COR-L47 (cell line): ENCODE data around the gene FAM151B.
"Not testable (repeated sequence)": the region's sequence is repeated elsewhere in the genome, so short reads cannot be mapped to it uniquely, and the experiment has no call there.

Experiments used
- DNase-seq: peaks from one replicate; lab custom pipeline; 2025; lab: John Stamatoyannopoulos, UW

The FAM151B gene, protein sequence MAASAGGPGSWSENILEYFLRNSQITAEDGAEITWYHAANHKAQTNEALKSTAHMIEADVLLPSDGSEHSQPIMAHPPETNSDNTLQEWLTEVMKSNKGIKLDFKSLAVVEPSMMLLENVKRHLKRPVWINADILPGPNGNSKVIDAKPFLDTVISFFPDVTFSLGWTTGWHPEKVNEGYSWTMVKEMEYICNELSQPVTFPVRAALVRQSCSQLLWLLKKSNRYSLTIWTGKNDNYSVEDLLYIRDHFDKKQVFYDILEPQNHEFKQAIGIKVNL

GRCh38 chr5:80487829-80488721 lies at the start of gene FAM151B:
Gene FAM151B (plus strand): TSS chr5:80488100. CDS start chr5:80488124, 24 bp downstream.
- peak; percentile 96 for DNase-seq

DNA sequence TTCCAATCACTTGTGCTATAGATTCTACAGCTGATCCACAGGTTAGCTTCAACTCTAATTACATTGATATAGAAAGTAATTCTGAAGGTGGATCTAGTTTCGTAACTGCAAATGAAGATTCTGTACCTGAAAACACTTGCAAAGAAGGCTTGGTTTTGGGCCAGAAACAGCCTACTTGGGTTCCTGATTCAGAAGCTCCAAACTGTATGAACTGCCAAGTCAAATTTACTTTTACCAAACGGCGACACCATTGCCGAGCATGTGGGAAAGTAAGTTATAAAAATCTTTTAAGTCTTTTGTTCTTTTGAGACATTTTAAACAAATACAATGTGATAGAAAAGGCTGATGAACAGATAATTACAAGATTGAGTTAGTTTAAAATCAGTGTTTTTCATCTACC lies 49.2 kb upstream of the FAM151B start:
- no peak for DNase-seq

- no peak for DNase-seq
These were observed 48.7 kb upstream of the FAM151B start for GRCh38 chr5:80439213-80439612.

DNA sequence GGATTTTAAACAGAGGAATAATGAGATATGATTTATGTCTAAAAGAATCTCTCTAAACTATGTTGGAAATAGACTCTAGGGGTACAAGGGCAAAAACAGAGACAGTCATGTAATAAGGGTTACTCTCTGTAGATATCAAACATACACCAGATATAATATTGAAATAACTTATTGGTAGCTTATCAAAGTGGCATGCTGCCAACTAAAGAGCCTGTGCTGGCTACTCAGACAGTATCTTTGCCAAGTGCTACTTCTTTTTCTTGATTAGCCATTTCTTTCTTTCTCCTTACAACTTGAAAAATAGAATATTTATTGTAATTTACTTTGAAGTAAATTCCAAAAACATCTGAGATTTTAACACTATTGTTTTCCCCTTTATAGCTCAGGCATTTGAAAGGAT lies 45.2 kb upstream of the FAM151B start:
- DNase-seq: no peak

GRCh38 chr5:80453366-80453765 lies 34.5 kb upstream of the FAM151B start:
- DNase-seq: no peak

GRCh38 chr5:80463269-80463668 lies 24.6 kb upstream of the FAM151B start:
- DNase-seq: no peak

- no peak for DNase-seq
These were observed 21.0 kb upstream of the FAM151B start for GRCh38 chr5:80466669-80467485.

- no peak for DNase-seq
These were observed 19.8 kb upstream of the FAM151B start for GRCh38 chr5:80468131-80468530.

DNA sequence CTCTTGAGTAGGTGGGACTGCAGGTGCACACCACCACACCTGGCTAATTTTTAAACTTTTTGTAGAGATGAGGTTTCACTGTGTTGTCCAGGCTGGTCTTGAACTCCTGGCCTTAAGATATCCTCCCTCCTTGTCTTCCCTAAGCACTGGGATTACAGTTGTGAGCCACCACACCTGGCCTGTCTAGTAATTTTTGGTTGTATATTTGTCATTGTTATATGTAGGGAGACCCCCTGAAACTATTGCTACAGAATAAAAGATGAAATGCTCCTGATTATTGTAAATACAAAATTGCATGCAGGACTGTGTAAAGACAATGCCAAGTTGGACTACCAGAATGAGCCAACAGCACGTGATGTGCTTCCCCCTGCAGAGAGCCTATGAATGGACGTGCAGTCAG lies 17.3 kb upstream of the FAM151B start:
- not testable (repeated sequence) for DNase-seq

- no peak for DNase-seq
These were observed 13.0 kb upstream of the FAM151B start for GRCh38 chr5:80474929-80475328.

- DNase-seq: no peak
These were observed 8.2 kb upstream of the FAM151B start for GRCh38 chr5:80479713-80480112.

DNA sequence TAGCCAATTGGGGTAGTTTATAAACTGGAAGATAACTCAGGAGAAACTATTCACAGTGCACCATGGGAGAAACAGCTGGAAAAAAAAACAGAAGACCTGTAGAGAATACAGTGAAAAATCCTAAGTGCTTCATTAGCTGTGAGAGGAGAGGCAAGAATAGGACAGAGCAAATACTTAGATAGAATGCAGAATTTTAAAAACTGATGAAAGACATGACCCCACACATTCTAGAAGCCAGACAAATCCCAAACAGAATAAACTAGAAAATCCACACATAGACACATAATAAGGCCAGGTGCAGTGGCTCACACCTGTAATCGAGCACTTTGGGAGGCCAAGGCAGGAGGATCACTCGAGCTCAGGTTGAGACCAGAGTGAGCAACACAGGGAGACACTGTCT lies 7.5 kb upstream of the FAM151B start:
- no peak for DNase-seq

- DNase-seq: peak; percentile 15
These were observed 6.6 kb upstream of the FAM151B start for GRCh38 chr5:80481019-80481893.

GRCh38 chr5:80482578-80482977 lies 5.3 kb upstream of the FAM151B start:
- DNase-seq: no peak

DNA sequence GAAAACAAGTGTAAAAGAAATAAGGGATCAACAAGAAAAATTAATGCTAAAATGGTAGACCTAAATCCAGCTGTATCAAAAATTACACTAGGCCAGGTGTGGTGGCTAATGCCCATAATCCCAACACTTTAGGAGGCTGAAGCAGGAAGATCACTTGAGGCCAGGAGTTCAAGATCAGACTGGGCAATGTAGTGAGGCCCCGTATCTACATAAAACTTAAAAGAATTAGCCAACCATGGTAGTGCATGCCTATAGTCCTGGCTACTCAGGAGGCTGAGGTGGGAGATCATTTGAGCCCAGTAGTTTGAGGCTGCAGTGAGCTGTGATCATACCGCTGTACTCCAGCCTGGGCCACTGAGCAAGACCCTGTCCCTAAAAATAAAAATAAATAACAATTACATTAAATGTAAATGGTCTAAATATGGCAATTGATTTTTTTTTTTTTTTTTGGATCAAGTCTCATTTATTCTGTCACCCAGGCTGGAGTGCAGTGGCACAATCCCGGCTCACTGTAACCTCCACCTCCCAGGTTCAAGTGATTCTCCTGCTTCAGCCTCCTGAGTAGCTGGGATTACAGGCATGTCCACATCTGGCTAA lies 4.2 kb upstream of the FAM151B start:
- DNase-seq: no peak

GRCh38 chr5:80487444-80487828 lies 464 bp upstream of the FAM151B start:
- no peak for DNase-seq

- no peak for DNase-seq
These were observed 3.4 kb downstream of the FAM151B start for GRCh38 chr5:80491296-80491695.

DNA sequence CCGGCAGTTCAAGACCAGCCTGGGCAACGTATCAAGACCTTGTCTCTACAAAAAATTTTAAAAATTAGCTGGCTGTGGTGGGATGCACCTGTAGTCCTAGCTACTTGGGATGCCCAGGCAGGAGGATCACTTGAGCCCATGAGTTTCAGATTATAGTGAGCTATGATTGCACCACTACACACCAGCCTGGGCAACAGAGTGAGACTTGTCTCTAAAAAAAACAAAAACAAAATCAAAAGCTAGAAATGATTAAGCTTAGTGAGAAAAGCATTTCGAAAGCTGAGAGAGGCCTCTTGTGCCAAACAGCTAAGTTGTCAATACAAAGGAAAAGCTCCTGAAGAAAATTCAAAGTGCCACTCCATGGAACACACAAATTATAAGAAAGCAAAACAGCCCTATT lies 4.8 kb downstream of the FAM151B start:
- DNase-seq: no peak

- not testable (repeated sequence) for DNase-seq
These were observed 5.5 kb downstream of the FAM151B start for GRCh38 chr5:80493443-80493842.

- DNase-seq: no peak
These were observed 8.0 kb downstream of the FAM151B start for GRCh38 chr5:80495891-80496290.

DNA sequence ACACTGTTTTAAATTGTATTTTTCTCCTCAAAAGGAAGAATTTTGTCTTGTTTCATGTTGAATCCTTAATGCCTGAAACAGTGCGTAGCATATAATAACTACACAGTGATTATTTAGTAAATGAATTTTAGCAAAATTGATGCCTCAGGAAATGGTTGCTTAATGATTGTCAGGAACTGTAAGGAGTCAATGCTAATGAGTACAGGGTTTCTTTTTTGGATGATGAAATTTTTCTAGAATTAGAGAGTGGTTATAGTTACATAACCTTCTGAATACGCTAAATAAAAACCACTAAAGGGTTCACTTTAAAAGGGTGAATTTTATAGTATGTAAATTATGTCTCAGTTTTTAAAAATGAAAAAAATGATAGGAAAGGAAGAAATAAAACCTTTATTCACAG lies 14.9 kb downstream of the FAM151B start:
- DNase-seq: no peak
